HG02840 (cell line): Measurements from ENCODE around the gene ACTR2.

Source experiments
- ATAC-seq: cut with Tn5 transposase; IDR thresholded peaks from one replicate; pipeline ENCODE4 v1.9.1; 2021; ENCODE audit warnings: mild to moderate bottlenecking, moderate library complexity, moderate number of reproducible peaks; ENCODE audit not compliant: unreplicated experiment, low FRiP score

Gene ACTR2

DNA sequence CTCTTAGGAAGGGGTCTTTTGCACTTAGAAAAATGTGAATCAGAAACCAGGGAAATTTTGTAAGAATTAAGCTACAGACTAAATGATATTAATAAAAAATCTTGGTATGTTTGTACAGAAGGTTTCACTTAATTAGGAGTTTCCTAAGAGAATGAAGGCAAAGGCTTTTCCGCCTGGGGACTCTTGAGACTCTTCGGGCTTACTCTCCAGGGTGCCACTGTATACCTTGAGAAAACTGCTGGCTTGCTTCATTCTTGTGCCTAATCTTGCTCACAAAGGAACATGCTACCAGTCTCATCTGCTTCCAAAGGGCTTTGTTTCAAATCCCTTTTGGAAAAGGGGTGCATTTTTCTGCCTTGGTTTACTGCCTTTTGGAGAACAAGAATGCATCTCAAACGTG is 49.5 kb downstream of the ACTR2 start:
- ATAC-seq: no peak

DNA sequence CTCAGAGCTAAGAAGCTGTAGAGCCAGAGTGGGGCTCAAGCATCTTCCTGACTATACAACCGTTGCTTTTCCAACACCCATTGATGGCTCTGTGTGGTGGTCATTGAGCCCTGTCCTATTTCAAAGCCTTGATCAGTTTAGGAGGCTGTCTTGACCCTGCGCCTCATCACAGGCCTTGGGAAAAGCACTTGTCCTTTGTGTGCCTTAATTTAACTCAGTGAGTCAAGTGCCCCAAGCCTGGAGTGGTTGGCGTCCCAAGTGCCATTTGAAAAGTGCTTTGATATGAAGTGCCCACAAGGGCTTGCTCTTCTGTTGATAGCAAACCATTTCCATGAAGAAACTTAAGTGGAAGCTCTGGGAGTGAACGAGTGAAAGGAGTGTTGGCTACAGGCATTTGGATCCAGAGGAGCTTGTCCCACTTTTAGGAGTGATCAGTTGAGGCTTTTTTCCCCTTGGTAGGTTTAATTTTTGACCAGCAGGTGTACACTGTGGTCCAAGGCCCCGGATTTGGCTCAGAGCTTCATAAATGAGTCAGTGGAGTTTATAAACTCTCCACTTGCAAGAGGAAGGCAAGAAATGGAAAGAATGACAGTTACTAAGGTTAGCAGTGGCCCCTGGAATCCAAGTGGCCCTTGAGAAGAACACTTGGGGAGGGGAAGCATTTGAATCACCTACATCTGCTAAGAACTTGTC is 50.3 kb downstream of the ACTR2 start:
- no peak for ATAC-seq

DNA sequence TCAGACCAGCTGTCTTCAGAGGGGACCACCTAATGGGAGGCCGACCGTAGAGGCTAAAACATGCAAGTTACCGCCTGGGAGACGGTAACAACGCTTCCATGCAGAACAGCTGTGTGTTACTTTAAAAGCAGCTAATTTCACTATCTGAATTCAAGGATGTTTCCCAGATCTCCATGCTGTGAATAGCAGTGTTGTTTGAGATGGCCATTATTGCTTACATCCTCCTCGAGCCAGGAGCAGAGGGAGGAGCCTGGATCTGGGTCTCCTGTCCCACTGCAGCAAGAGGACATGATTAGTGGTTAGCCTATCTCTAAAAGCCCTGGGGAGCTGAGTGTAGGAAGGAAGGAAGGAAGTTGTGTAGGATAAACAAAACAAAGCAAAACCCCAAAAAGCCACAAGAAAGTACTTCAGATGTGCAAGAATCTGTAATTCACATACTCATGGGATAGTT is 50.9 kb downstream of the ACTR2 start:
- ATAC-seq: no peak

DNA sequence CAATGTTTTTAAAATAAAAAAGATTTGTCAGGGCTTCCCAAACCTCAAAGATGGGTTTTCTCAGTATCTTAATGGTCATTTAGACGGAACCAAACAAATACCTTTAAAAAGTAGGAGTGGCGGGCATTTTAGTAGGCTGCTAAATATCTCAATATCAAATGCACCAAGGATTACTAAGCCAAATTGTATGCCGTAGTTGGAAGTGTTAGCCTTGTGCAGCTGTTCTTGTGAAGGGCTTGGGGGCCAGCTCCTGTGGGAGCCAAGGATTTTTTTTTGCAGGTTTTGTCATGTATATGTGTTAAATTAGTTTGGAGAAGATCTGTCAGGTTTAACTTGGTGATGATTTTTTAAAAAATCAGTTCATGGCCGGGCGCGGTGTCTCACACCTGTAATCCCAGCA is 52.1 kb downstream of the ACTR2 start:
- no peak for ATAC-seq

DNA sequence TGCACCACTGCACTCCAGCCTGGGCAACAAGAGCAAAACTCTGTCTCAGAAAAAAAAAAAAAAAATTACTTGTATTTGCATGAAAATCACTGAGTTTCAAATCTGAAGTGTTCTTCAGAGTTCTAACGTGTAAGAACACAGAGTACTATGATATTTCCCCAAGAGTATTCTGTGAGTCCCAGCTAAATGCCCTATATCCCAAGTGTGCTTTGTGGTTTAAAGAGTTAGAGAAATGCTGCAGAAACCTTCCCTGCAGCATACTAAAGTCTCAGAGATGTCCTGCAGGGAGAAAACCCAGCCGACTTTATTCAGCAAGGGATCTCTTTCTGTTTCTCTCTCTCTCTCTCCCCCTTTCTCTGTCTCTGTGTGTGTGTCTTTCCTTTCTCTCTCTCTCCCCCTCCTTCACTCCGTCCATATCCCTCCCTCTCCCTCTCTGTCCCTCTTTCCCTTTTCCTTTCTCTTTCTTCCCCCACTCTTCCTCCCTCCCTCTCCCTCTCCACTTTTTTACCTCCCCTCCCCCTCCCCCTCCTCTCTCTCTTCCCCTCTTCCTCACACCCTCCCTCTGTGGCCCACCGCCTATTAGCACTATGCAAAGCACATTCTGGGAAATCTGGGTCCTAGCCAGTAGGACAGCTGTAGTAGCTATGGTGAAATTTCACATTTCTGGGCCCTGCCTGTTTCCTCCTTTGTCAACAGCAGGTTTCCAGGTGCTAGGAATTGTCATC is 54.2 kb downstream of the ACTR2 start:
- no peak for ATAC-seq

DNA sequence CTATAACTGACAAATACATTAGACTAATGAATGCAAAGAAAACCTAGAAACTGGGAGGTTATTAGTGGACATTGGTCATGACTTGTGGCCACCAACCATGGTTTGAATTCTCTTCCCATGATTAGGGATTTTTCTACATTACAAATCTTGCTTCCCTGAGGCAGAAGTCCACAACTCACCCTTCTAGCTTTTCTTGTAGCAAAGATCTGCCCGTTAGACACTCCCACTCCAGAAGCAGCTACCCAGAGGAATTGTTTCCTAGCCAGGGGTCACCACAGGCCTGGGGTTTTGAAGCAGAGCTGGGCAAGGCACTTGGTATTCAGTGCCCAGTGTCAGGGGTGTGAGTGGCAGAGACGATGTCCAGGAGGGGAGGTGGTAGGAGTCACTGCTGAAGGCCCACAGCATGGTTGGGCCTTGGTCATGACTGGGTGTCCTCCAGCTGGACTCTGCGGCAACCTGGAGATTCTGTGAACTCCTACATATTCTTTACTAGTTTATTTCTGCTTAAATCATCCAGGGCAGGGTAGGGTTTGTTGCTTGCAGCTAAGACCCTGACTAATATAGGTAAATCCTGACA is 54.9 kb downstream of the ACTR2 start:
- ATAC-seq: no peak

DNA sequence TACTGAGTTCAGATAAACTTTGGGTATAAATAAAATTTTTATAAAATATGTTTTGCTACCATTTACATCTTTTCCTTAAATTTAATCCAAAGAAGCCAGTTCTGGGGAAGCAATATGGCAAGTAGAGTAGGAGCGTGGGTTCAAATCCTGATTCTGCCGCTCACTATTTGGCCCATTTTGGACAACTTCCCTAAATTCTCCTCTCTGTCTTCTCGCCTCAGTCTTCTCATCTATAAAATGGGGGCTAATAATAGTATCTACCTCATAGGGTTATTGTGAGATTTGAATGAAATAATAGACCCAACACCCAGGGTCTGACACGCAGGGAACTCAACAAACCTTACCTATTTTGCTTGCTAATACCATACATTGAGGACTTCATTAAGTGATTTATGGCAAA is 59.7 kb downstream of the ACTR2 start:
- no peak for ATAC-seq

DNA sequence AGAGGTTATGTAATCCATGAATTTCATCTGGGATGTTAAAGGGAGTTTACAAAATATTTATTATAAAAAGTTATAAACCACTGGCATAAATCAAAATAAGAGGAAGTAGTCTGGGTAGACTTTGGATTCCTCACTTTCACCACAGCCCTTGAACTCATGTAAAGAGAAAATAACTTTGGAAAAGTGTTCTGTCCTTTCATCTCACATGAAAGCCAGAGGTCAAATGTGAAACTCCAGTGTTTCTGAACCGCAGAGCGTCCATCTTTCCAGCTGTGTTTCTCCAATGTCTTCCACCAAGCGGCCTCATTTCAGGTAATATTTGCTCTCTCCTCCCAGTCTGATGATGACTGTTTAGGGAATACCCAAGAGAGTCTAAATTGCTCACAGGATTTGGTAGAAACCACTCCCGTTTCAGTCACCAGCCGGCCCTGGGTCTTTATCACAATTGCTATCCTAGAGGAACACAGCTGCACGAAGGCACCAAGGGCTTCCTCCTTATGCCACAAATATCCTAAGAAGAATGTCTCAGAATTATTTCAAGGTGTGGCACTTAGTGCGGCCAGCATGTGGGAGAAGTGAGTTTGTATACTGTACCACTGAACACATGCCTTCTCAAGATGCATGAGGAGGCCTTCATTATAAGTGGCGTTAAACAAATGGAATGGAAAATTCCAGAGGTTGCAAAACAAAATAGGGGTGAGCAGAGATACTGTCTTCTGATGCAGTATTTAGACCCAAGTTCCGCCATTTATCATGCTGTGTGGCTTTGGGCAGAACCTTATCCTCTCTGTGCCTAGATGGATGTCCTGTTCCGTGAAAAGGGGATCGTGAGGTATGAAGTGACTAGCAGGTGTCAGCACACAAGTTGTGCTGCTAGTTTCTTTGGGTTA is 63.8 kb downstream of the ACTR2 start:
- ATAC-seq: no peak

DNA sequence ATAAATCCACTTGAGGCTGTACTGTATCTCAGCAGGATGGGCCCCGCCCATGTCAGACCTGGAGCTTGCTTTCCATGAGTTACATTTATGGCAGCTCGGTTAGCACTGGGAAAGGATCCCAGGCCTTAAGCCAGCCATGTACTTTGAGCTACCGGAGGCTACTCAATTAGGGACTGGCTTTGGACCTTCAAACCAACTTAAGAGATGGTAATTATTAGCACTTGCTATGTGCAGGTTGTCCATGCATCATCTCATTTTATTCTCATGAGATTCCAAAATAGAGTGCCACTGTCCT is 64.4 kb downstream of the ACTR2 start:
- ATAC-seq: no peak

DNA sequence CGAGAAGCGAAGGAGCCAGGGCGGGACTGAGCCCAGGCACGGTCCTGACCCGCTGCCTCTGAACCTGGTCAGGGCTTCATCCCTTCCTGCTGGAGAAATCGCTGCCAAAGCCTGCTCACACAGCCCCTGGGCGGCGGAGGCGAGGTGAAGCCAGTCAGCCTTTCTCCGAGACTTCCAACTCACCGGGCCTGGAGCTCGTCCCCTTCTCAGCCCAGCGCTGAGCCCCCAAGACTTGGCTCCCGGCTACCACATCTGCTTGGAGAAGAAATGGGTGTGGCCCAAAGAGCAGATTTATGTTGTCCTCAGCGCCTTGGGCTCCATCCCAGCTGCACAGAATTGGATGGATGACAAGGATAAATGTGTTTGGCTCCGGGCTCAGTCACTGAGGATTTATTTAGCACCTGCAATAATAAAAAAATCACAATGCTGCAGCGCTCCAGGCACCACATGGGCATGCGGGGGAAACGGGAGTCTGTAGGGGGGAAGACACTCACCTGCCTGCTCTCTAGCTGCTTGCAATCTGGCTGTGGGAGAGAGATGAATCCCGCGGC is 64.9 kb downstream of the ACTR2 start:
- ATAC-seq: no peak

DNA sequence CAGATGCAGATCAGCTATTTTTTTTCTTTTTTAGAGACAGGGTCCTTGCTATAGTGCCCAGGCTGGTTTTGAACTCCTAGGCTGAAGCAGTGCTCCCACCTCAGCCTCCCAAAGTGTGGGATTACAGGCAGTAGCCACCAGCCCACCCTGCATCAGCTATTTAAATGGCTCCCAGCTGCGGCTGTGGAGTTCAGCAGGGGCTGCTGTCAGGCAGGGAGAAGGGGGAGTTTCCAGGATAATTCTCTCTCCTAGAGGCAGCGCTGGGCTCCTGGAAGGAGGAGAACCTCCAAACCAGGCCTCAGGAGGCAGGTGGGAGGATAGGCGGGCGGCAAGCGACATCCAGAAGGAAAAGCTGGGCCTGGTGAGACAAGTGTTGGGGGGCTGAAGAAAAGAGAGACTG is 65.7 kb downstream of the ACTR2 start:
- ATAC-seq: no peak

DNA sequence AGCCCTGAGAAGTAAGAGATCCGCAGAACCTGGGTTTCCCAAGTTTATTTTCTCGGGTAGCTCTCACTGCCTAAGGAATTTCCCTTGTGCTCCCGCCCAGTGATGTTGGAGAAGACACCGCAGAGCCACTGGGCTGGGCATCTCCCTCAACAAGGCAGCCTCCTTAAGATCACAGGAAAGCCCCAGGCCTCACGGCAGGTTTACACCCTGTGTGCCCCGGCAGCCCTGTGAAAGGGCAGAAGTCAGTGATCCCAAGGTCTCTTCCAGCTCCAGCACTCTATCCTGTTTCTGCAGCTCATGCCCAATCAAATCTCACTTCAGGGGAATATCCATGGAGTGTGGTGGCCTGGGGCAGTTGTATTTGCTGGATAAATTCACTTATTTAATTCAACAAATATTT is 66.5 kb downstream of the ACTR2 start:
- no peak for ATAC-seq

DNA sequence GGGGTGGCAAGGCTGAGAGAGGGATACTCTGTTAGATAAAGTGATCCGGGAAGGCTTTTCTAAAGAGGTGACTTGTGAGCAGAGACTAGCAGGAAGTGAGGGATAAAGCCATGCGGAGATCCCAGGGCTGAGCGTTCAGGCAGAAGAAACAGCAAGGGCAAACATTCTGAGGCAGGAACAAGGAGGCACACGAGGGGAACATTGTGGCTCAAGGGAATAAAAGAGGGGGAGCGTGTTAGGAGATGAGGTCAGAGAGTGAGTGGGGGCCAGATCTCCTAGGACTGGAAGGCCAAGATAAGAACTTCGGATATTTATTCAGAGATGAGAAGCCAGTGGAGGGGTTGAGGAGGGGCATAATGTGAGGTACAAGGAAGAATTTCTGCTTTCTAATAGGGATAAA is 67.1 kb downstream of the ACTR2 start:
- no peak for ATAC-seq

DNA sequence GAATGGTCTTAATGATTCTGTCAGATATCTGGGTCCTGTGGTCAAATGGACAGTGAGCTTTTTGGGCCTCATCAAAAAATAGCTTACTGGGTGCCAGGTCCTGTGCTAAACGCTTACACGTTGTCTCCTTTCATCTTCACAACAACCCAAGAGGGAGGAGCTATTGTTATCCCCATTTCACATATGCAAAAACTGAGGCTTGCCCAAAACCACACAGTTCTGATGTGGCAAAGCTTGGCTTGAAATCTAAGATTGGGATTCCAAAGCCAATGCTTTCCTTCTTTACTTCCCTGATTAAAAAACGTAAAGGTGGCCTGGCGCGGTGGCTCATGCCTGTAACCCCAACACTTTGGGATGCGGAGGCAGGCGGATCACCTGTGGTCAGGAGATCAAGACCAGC is 69.3 kb downstream of the ACTR2 start:
- no peak for ATAC-seq

DNA sequence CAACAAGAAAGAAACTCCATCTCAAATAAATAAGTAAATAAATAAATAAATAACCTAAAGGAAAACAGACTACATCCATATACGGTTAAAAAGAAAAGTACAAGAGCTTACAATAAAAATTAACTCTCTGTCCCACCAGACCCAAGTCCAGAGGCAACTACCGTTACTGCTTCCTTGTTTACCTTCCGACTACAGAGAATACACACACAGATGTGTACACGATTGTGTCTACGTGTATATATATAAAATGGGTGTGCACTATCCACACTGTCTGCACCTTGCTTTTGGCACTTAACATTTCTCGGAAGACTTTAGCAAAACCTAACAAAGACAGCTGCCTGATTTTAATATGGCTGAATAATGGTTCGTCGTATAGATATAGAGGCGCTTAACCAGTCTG is 69.9 kb downstream of the ACTR2 start:
- no peak for ATAC-seq

DNA sequence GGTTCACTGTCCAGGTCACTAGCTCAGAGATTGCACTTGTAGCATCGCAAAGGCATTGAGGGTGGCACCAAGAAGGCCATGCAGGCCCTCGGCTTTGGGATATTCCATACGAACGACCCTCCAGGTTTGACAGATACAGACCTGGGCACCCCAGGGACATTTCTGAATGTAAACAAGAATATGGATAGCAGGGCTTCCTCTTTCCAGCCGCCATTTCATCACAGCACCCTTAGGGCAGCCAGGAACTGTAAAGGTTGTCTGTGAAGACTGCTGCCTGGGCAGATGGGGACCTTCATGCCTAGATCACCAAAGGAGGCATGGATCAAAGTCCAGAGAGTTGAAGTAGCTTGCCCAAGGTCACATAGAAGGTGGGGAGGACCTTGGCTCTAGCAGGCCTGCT is 70.5 kb downstream of the ACTR2 start:
- ATAC-seq: no peak

DNA sequence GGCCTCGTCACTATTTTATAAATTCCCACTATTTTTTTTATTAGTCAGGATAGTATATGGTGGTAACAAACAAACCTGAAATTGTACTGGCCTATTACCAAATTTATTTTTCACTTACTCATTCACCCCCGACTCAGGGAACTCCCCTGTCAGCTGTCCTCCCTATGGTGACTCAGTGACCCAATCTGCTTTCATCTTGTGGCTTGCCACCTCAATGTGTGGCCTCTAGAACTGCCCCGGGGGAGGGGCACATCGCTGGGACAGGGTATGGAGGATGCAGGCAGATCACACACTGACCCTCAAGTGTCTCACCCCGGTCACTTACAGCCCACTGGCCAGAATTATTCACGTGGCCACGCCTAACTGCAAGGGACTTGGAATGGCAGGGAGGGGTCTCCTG is 71.6 kb downstream of the ACTR2 start:
- no peak for ATAC-seq

DNA sequence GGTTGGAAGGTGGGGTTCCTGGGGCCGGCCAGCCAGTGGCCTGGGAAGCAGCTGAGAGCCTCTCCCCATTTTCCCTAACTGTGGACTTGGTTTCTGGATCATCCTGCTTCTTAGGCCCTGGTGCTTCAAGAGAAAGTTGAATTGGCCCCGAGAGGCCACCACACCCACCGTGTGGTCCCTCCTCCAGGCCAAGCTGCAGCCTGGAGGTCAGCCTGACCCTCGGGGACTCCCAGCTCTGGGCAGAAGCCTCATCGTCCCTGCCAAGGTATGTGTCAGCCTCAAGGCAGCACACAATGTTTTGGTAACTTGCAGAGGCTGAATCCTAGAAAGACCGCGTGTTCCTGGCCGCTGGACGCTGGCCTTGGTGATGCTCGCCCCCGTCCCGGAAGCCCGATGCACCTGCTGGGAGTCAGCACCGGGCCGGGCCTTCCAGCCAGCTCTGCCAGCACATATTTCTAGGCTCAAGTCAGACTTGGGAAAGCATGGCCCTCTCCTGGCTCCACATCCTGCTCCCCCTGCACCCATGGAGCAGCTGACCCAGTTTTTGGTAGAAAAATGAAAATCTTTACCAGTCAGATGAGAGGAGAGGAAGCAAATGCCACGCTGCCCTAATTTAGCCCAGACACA is 72.6 kb downstream of the ACTR2 start:
- no peak for ATAC-seq

DNA sequence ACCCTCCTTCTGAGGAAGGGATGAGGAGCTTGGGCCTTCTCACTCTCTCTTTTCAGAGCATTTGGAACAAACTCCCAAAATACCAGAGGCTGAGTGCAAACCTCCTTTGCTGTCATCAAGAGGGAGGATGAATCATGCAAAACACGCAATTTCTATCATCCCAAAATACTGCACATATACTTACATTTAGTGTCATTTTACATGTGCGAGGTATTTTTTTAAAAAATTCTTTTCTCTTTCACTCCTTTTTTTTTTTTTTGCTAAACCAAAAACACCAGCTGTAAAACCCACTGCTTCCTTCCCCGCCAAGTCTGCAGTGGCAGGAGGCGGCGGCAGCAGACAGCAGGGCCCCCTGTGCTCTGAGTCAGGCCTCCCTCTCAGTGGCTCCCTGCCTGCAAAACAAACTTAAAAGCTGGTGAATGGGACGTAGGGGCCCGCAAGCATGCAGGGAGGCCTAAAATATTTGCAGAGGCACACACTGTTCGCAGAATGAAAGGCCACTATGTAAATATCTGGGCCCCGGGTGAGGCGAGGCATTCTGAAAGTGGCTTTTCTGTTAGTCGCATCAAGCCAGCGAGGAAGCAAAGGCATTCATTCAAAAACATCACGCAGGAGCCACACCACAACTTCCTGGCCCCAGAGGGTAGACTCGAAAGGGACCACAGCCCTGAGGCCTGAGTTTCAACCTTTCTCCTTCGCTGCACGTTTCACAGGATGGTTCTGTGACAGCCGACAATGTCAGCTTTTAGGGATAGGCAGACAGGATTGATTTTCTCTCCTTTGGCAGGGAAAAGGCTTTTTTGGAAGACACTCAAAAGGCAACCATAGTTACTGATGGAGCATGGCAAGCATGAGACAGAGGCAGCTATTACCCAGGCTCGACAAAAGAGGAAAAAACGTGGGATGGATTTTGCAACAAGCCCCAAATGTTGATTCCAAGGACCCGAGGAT is 73.4 kb downstream of the ACTR2 start:
- ATAC-seq: peak; percentile 84
